Stomach (tissue), 9 donors: ENCODE measurements around the gene AQP2. TPM values are rescaled to one million over a fixed set of nuclear protein-coding genes. Genes with fewer than 3 reads are reported as not detected.

Source experiments
- DNase-seq, 2 donors: peaks; one replicate each; pipeline versions ENCODE4 v3.0.0 to v3.0.0-alpha.2; 2013 to 2019
- H3K27ac ChIP-seq, 5 donors: fragments of 200-600 bp in 4 of 5; sonication (generic) in 4 of 5; one replicate each; pipeline ENCODE4 v1.5.1; 2013 to 2019; ENCODE audit warnings: mild to moderate bottlenecking in 1 of 5, moderate library complexity in 1 of 5
- H3K27me3 ChIP-seq, 3 donors: fragments of 200-600 bp; sonication (generic); one replicate each; pipeline ENCODE4 v1.5.1; 2017 to 2019; ENCODE audit warnings: mixed run types in 1 of 3
- H3K36me3 ChIP-seq, 4 donors: fragments of 200-600 bp; sonication (generic); 1 replicate in 3 of 4; 2 replicates in 1 of 4; pipeline ENCODE4 v1.5.1; 2016 to 2019
- H3K4me1 ChIP-seq, 4 donors: fragments of 200-600 bp; sonication (generic); one replicate each; pipeline ENCODE4 v1.5.1; 2016 to 2019
- H3K4me3 ChIP-seq, 4 donors: fragments of 200-600 bp; sonication (generic) in 3 of 4; one replicate each; pipeline ENCODE4 v1.5.1; 2016 to 2019; ENCODE audit warnings: mild to moderate bottlenecking in 1 of 4
- H3K9me3 ChIP-seq, 4 donors: fragments of 200-600 bp; sonication (generic); one replicate each; pipeline ENCODE4 v1.5.1; 2016 to 2019
- EP300 ChIP-seq: sonication (generic); formaldehyde crosslinking; IDR thresholded peaks from one replicate; pipeline ENCODE4 v1.6.1; 2017; ENCODE audit warnings: antibody characterized with exemption
- POLR2A ChIP-seq, 4 donors: fragments of 450-650 bp; IDR thresholded peaks; one replicate each; pipeline ENCODE4 v1.6.1; 2016; ENCODE audit warnings: antibody characterized with exemption in 4 of 4, control low read depth in 2 of 4, mild to moderate bottlenecking in 1 of 4, moderate library complexity in 1 of 4
- POLR2AphosphoS5 ChIP-seq, 3 donors: sonication (generic); formaldehyde crosslinking; IDR thresholded peaks; one replicate each; pipeline ENCODE4 v1.6.1; 2016; ENCODE audit warnings: antibody characterized with exemption in 3 of 3
- WGBS, 5 donors: extraction: QIAGEN DNeasy Blood & Tissue Kit in 3 of 5; methylation state at CpG; one replicate each; pipeline versions ENCODE4 v1.1.5 to v1.1.7; 2013 to 2018; 5-methylcytosine and 5-hydroxymethylcytosine counted together
- intact Hi-C: fragments of 100-400 bp; cut with DNase I; formaldehyde crosslinking; loops from one replicate; pipeline ENCODE4 v1.15.1; 2023; ENCODE audit warnings: low total_unique reads
- polyA plus RNA-seq, 3 donors: library from polyadenylated mRNA; stranded (reverse); fragments of 200-250 nt; gene quantifications; one replicate each; pipeline ENCODE4 v1.2.3, GENCODE V29; 2013
- total RNA-seq, 5 donors: library from RNA; depleted of rRNA; stranded (reverse); fragments of >200 nt; gene quantifications; one replicate each; pipeline versions ENCODE4 v1.1.0 to v1.2.3, GENCODE V29; 2014 to 2016
- TF ChIP-seq, protein P1 (sequence below), 7 experiments: fragments of 450-650 bp in 4 of 7; fragments of 200-600 bp in 3 of 7; sonication (generic) in 3 of 7; IDR thresholded peaks; one replicate each; pipeline ENCODE4 v1.5.1; 2016 to 2019; ENCODE audit warnings: antibody characterized with exemption in 7 of 7, control low read depth in 2 of 7, mild to moderate bottlenecking in 1 of 7
- donor health status: healthy with polysubstance abuse.
- donor health status: Bipolar disorder and iron deficiency.
- donor health status: healthy.

Gene AQP2
- total and polyA plus RNA-seq, 8 donors = 0.92 TPM; not detected in 7

DNA sequence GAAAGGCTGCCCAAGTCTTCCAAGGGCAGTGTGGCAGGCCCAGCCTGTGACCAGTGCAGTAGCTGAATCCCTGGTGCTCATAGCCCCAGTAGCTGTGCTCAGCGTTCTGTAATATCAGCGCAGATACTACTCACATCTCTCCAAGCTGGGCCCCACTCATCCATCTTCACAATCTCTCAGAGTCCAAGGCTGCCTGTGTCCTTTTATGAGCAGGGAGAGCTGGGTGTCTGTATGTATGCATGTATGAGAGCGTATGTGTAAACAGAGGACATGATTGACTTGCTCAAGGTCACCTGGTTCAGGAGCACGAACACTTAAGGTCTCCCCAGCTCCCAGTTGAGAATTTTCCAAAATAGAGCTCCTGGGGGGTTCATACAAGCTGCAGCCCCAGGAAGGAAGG, 27.6 kb downstream of the AQP2 start:
- intact Hi-C loops = no loop called here
- peaks cover 14 to 42% (median 20%) of the 10 kb centered on the region in 4 donors for H3K4me1 ChIP-seq
- no peak for TF ChIP-seq EP300
- TF ChIP-seq POLR2A (IDR thresholded peaks at IDR 0.05) = no peak
- no peak for TF ChIP-seq POLR2AphosphoS5 (IDR thresholded peaks at IDR 0.05)
- TF ChIP-seq, protein P1, sequence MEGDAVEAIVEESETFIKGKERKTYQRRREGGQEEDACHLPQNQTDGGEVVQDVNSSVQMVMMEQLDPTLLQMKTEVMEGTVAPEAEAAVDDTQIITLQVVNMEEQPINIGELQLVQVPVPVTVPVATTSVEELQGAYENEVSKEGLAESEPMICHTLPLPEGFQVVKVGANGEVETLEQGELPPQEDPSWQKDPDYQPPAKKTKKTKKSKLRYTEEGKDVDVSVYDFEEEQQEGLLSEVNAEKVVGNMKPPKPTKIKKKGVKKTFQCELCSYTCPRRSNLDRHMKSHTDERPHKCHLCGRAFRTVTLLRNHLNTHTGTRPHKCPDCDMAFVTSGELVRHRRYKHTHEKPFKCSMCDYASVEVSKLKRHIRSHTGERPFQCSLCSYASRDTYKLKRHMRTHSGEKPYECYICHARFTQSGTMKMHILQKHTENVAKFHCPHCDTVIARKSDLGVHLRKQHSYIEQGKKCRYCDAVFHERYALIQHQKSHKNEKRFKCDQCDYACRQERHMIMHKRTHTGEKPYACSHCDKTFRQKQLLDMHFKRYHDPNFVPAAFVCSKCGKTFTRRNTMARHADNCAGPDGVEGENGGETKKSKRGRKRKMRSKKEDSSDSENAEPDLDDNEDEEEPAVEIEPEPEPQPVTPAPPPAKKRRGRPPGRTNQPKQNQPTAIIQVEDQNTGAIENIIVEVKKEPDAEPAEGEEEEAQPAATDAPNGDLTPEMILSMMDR (IDR thresholded peaks at IDR 0.05) = no peak
- H3K9me3 ChIP-seq = no peaks in the 10 kb centered on the region
- no peak overlapping the region for H3K27ac ChIP-seq
- WGBS, 5 donors = 61 to 86% (median 84%) methylated on average over 4 of the region's 4 CpGs
- no peaks in the 10 kb centered on the region for H3K36me3 ChIP-seq
- DNase-seq = peak in 1 of 2 donors; percentile 17
- H3K4me3 ChIP-seq = no peak overlapping the region
- no peaks in the 10 kb centered on the region for H3K27me3 ChIP-seq

DNA sequence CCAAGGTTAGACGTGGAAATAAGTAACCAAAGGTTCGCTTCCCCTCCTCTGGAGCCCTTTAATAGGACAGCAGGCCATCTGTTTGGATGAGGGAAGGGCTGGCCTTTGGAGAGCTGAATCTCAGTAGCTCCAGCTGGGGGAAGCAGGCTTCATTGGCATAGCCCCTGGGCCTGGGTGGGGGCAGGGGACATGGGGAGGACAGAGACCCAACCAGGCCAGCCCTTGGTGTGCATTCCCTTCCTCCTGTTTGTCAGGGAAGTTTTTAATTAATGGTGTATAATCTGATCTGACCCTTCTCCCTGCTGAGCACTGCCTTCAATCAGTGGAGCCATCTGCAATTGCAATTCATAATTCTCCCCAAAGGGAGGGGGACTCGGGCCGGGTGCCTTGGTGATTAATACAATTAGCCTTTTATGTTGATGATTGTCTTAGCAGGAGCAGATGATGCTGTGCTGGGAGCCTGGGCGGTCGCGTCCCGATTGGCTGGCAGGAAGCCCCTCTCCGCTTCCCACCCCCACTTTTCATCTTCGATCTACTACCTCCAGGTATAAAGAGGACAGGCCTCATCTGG, 28.6 kb downstream of the AQP2 start:
- Histone ChIP-seq H3K27ac (no peak overlapping the region), H3K4me3 (no peak overlapping the region), H3K36me3 (no peaks in the 10 kb centered on the region), H3K4me1 (peaks cover 15 to 41% (median 23%) of the 10 kb centered on the region in 4 donors), H3K9me3 (no peaks in the 10 kb centered on the region), H3K27me3 (no peaks in the 10 kb centered on the region)
- TF ChIP-seq POLR2A (IDR thresholded peaks at IDR 0.05) = no peak
- TF ChIP-seq POLR2AphosphoS5 (IDR thresholded peaks at IDR 0.05) = no peak
- TF ChIP-seq EP300 = no peak
- TF ChIP-seq, protein P1 (IDR thresholded peaks at IDR 0.05) = no peak
- 81 to 92% (median 85%) methylated on average over 10 of the region's 10 CpGs for WGBS, 5 donors
- intact Hi-C loops = no loop called here
- DNase-seq = peak in 1 of 2 donors; percentile 68

DNA sequence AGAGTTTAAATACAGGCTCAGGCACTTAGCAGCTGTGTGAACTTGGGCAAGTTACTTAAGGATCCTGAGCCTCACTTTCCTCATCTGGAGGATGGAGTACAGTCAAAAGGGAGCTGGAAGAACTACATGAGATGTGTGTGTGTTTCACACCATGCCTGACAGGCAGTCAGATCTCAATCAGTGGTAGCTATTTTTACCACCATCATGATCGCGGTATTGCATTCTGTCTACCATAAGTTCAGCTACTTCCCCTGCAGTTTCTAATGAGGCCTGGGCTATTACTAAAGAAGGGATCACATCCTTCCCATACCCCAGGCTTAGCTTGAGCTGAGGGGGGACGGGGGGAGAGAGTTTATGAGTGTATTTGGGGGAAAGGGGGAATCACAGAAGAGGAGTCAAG, 29.3 kb downstream of the AQP2 start:
- Histone ChIP-seq H3K9me3 (no peaks in the 10 kb centered on the region), H3K27ac (no peak overlapping the region), H3K4me3 (no peak overlapping the region), H3K27me3 (no peaks in the 10 kb centered on the region), H3K36me3 (no peaks in the 10 kb centered on the region), H3K4me1 (peaks cover 11 to 41% (median 20%) of the 10 kb centered on the region in 4 donors)
- no peak for DNase-seq
- TF ChIP-seq POLR2AphosphoS5 (IDR thresholded peaks at IDR 0.05) = no peak
- 80 to 96% (median 90%) methylated on average over 3 of the region's 3 CpGs for WGBS, 5 donors
- intact Hi-C loops = no loop called here

DNA sequence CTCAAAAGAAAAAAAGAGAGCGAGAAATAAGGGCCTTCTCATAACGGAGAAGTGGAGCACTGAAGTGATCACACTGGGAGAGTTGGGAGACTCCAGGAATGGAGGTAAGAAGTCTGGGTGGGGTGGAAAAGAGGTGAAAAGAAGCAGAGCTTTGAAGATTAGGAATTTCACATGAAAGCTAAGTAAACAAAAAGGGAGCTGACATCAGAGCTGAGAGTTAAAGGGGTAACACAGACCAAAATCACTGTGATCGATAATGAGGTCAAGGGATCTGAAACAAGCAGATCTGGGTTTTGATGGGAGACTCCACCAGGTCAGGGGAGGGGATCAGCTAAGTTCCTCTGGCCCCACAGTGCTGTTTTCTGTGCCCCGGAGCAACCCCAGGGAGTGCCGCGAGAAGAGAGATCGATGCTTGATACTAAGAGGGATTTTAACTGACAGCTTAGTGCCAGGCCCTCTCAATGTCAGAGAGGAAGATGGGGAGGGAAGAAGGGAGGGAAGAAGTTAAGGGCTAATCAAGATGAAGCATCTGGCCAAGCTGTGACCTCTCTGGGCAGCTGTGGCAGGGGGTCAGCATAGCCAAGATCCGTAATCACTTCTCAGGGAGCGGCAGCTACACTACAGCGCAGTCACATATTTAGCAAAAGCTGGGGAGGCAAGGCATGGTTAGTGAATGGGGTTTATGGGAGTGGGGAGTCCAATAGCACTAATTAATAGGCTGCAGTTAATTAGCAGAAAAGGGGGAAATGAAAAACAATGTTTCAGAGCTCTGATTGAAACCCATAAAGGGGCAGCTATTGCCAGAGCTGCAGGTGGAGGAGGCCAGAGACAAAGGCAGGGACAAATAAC, 30.2 kb downstream of the AQP2 start:
- TF ChIP-seq, protein P1 (IDR thresholded peaks at IDR 0.05) = no peak
- no peak for TF ChIP-seq POLR2AphosphoS5 (IDR thresholded peaks at IDR 0.05)
- no peak for TF ChIP-seq POLR2A (IDR thresholded peaks at IDR 0.05)
- no peak for TF ChIP-seq EP300
- H3K9me3 ChIP-seq = no peaks in the 10 kb centered on the region
- H3K4me3 ChIP-seq = no peak overlapping the region
- no peaks in the 10 kb centered on the region for H3K27me3 ChIP-seq
- intact Hi-C loops = no loop called here
- H3K27ac ChIP-seq = no peak overlapping the region
- no peaks in the 10 kb centered on the region for H3K36me3 ChIP-seq
- H3K4me1 ChIP-seq = peaks cover 7 to 33% (median 15%) of the 10 kb centered on the region in 4 donors
- no peak for DNase-seq
- 64 to 76% (median 68%) methylated on average over 10 of the region's 10 CpGs for WGBS, 5 donors
